A204.1 (cell line): ENCODE results near the gene COL5A1.
"Not testable (repeated sequence)": the region's sequence is repeated elsewhere in the genome, so short reads cannot be mapped to it uniquely, and the experiment has no call there.

ENCODE experiments used
- FAIRE-seq: peaks from 2 replicates; lab custom pipeline; 2012; peaks lifted over from hg19 to GRCh38; lab: Jason Lieb, UNC

The COL5A1 gene

GRCh38 chr9:134712243-134712642, 70.6 kb downstream of the COL5A1 start:
- no peak for FAIRE-seq

- FAIRE-seq: no peak
These were observed 71.3 kb downstream of the COL5A1 start for GRCh38 chr9:134712926-134713325.

GRCh38 chr9:134715536-134715935, 73.9 kb downstream of the COL5A1 start:
- not testable (repeated sequence) for FAIRE-seq

GRCh38 chr9:134716067-134716466, 74.5 kb downstream of the COL5A1 start:
- no peak for FAIRE-seq

- FAIRE-seq: no peak
These were observed 75.5 kb downstream of the COL5A1 start for GRCh38 chr9:134717056-134717455.

- no peak for FAIRE-seq
These were observed 76.5 kb downstream of the COL5A1 start for GRCh38 chr9:134717924-134718645.

- FAIRE-seq: no peak
These were observed 77.7 kb downstream of the COL5A1 start for GRCh38 chr9:134719331-134719730.

GRCh38 chr9:134720136-134720753, 78.6 kb downstream of the COL5A1 start:
- no peak for FAIRE-seq

- FAIRE-seq: no peak
These were observed 79.2 kb downstream of the COL5A1 start for GRCh38 chr9:134720796-134721195.

GRCh38 chr9:134721344-134721743, 79.7 kb downstream of the COL5A1 start:
- FAIRE-seq: no peak

- FAIRE-seq: no peak
These were observed 80.6 kb downstream of the COL5A1 start for GRCh38 chr9:134722120-134722701.

GRCh38 chr9:134723037-134723436, 81.4 kb downstream of the COL5A1 start:
- FAIRE-seq: no peak

GRCh38 chr9:134723491-134724190, 82.0 kb downstream of the COL5A1 start:
- FAIRE-seq: no peak

GRCh38 chr9:134724202-134724911, 82.8 kb downstream of the COL5A1 start:
- FAIRE-seq: no peak

GRCh38 chr9:134724912-134725604, 83.5 kb downstream of the COL5A1 start:
- FAIRE-seq: no peak

- FAIRE-seq: no peak
These were observed 84.0 kb downstream of the COL5A1 start for GRCh38 chr9:134725605-134725940.

GRCh38 chr9:134726026-134726721, 84.6 kb downstream of the COL5A1 start:
- FAIRE-seq: no peak

GRCh38 chr9:134726722-134727034, 85.1 kb downstream of the COL5A1 start:
- no peak for FAIRE-seq

- no peak for FAIRE-seq
These were observed 86.6 kb downstream of the COL5A1 start for GRCh38 chr9:134728021-134728795.

GRCh38 chr9:134728801-134729495, 87.3 kb downstream of the COL5A1 start:
- FAIRE-seq: no peak
